Keratinocyte (primary cell): ENCODE results near the gene SELENOF. TPM values are rescaled to one million over a fixed set of nuclear protein-coding genes. Genes with fewer than 3 reads are reported as not detected.

Experiments used
- DNase-seq: peaks from one replicate; pipeline ENCODE4 v3.0.0-alpha.2; 2011; ENCODE audit warnings: low read depth, missing footprints, low spot score
- FAIRE-seq: peaks from 2 replicates; lab custom pipeline; 2011; peaks lifted over from hg19 to GRCh38; lab: Jason Lieb, UNC
- H2AFZ ChIP-seq: 2 replicates; pipeline ENCODE4 v1.6.0; 2012; ENCODE audit warnings: low read length, control low read depth, inconsistent platforms; ENCODE audit not compliant: control insufficient read depth
- H3K27ac ChIP-seq: 2 replicates; pipeline ENCODE4 v1.5.1; 2011; ENCODE audit warnings: low read length; ENCODE audit not compliant: control insufficient read depth, insufficient read depth
- H3K27me3 ChIP-seq: 3 replicates; pipeline ENCODE4 v1.6.0; 2011; ENCODE audit warnings: low read length; ENCODE audit not compliant: control insufficient read depth, insufficient read depth; ENCODE audit errors: extremely low read depth
- H3K36me3 ChIP-seq, 2 experiments: 2 replicates in 1 of 2; 3 replicates in 1 of 2; pipeline ENCODE4 v1.5.1; 2011; ENCODE audit warnings: low read length in 2 of 2, mild to moderate bottlenecking in 1 of 2; ENCODE audit not compliant: control insufficient read depth in 2 of 2, insufficient read depth in 2 of 2; ENCODE audit errors: extremely low read depth in 1 of 2
- H3K4me1 ChIP-seq: 3 replicates; pipeline ENCODE4 v1.5.1; 2011; ENCODE audit warnings: low read length; ENCODE audit not compliant: control insufficient read depth, insufficient read depth; ENCODE audit errors: extremely low read depth
- H3K4me2 ChIP-seq: 3 replicates; pipeline ENCODE4 v1.6.0; 2011; ENCODE audit warnings: low read depth, low read length; ENCODE audit not compliant: control insufficient read depth, insufficient read depth; ENCODE audit errors: extremely low read depth
- H3K4me3 ChIP-seq, 3 experiments: fragments of 200-600 bp in 1 of 3; sonication (generic) in 1 of 3; 2 replicates in 2 of 3; 3 replicates in 1 of 3; pipeline ENCODE4 v1.5.1; 2011 to 2016; ENCODE audit warnings: low read length in 3 of 3, mild to moderate bottlenecking in 3 of 3, control low read depth in 2 of 3, inconsistent platforms in 1 of 3, low read depth in 1 of 3, mixed read lengths in 1 of 3, mixed run types in 1 of 3, moderate library complexity in 1 of 3; ENCODE audit not compliant: control insufficient read depth in 2 of 3, insufficient read depth in 2 of 3; ENCODE audit errors: extremely low read depth in 1 of 3
- H3K79me2 ChIP-seq: 2 replicates; pipeline ENCODE4 v1.6.0; 2012; ENCODE audit warnings: low read length; ENCODE audit not compliant: control insufficient read depth, insufficient read depth
- H3K9ac ChIP-seq: 3 replicates; pipeline ENCODE4 v1.6.0; 2011; ENCODE audit warnings: low read length; ENCODE audit not compliant: control insufficient read depth, insufficient read depth; ENCODE audit errors: extremely low read depth
- H3K9me1 ChIP-seq: 3 replicates; pipeline ENCODE4 v1.6.0; 2011; ENCODE audit warnings: low read length; ENCODE audit not compliant: control insufficient read depth, insufficient read depth; ENCODE audit errors: extremely low read depth
- H3K9me3 ChIP-seq: 2 replicates; pipeline ENCODE4 v1.5.1; 2012; ENCODE audit warnings: low read depth, low read length; ENCODE audit not compliant: control insufficient read depth
- H4K20me1 ChIP-seq: 3 replicates; pipeline ENCODE4 v1.6.0; 2011; ENCODE audit warnings: low read length; ENCODE audit not compliant: control insufficient read depth, insufficient read depth; ENCODE audit errors: extremely low read depth
- EZH2 ChIP-seq: IDR thresholded peaks from one replicate; pipeline ENCODE4 v1.6.1; 2012; ENCODE audit warnings: inconsistent platforms, mild to moderate bottlenecking, low read length, moderate library complexity
- dilution Hi-C: fragments of 300-500 bp; cut with MboI; formaldehyde crosslinking; loops from one replicate; pipeline ENCODE4 v1.7.0; 2020; ENCODE audit warnings: low sequenced_read_pairs; ENCODE audit not compliant: extremely low pct_ligation_motif_present
- polyA plus RNA-seq, 5 experiments: library from polyadenylated mRNA; depleted of rRNA in 3 of 5; stranded (reverse) in 3 of 5; stranded (forward) in 1 of 5; unstranded in 1 of 5; fragments of >200 nt; gene quantifications; 1 replicate in 1 of 5; 2 replicates in 3 of 5; 3 replicates in 1 of 5; pipeline versions ENCODE4 v1.2.1 to v1.2.3, GENCODE V29; 2011 to 2012; ENCODE audit warnings: missing spikeins in 2 of 5, low read depth in 1 of 5, low replicate concordance in 1 of 5
- TF ChIP-seq, protein P1 (sequence below), 3 experiments: IDR thresholded peaks in 1 of 3; conservative IDR thresholded peaks in 1 of 3; optimal IDR thresholded peaks in 1 of 3; 2 replicates in 2 of 3; 3 replicates in 1 of 3; pipeline versions ENCODE3 to v1.5.1; 2011; ENCODE audit warnings: low read length in 3 of 3, mild to moderate bottlenecking in 3 of 3, moderate library complexity in 2 of 3, control low read depth in 1 of 3, inconsistent platforms in 1 of 3; ENCODE audit not compliant: insufficient read depth in 2 of 3; ENCODE audit errors: extremely low read depth in 1 of 3

The SELENOF gene
- polyA plus RNA-seq, 1 donor (not counting 4 experiments of a cell fraction or from before 2014, with no cell fraction given), result 246 TPM

DNA sequence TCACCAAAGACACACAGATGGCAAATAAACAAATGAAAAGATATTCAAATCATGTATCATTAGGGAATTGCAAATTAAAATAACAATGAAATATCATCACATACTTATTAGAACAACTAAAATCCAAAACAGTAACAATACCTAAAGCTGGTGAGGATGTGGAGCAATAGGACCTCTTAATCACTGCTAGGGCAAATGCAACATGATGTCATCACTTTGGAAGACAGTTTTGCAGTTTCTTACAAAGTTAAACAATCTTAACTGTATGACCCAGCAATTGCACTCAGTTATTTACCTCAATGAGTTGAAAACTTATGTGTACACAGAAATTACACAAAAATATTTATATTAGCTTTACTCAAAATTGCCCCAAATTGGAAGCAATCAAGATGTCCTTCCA, 47.3 kb downstream of the SELENOF start:
- no peak for DNase-seq
- dilution Hi-C loops, result no loop called here
- Histone ChIP-seq H3K9me1 (no peaks in the 10 kb centered on the region), H2AFZ (no peak overlapping the region), H3K9ac (no peak overlapping the region), H3K4me2 (no peak overlapping the region), H3K79me2 (no peaks in the 10 kb centered on the region), H4K20me1 (peaks cover 3% of the 10 kb centered on the region), H3K27me3 (no peaks in the 10 kb centered on the region), H3K27ac (no peak overlapping the region), H3K4me1 (no peaks in the 10 kb centered on the region), H3K36me3 (peaks cover 0 to 2% of the 10 kb centered on the region in 2 experiments), H3K9me3 (no peaks in the 10 kb centered on the region), H3K4me3 (no peak overlapping the region)
- TF ChIP-seq, protein P1, sequence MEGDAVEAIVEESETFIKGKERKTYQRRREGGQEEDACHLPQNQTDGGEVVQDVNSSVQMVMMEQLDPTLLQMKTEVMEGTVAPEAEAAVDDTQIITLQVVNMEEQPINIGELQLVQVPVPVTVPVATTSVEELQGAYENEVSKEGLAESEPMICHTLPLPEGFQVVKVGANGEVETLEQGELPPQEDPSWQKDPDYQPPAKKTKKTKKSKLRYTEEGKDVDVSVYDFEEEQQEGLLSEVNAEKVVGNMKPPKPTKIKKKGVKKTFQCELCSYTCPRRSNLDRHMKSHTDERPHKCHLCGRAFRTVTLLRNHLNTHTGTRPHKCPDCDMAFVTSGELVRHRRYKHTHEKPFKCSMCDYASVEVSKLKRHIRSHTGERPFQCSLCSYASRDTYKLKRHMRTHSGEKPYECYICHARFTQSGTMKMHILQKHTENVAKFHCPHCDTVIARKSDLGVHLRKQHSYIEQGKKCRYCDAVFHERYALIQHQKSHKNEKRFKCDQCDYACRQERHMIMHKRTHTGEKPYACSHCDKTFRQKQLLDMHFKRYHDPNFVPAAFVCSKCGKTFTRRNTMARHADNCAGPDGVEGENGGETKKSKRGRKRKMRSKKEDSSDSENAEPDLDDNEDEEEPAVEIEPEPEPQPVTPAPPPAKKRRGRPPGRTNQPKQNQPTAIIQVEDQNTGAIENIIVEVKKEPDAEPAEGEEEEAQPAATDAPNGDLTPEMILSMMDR (optimal IDR thresholded peaks at IDR 0.05 in 1 of 3, IDR thresholded peaks at IDR 0.05 in 1 of 3, conservative IDR thresholded peaks at IDR 0.05 in 1 of 3; ENCODE audit: extremely low read depth in 1 of 3, insufficient read depth in 2 of 3, low read length in 3 of 3), result no peak
- TF ChIP-seq EZH2, result no peak
- FAIRE-seq, result no peak

DNA sequence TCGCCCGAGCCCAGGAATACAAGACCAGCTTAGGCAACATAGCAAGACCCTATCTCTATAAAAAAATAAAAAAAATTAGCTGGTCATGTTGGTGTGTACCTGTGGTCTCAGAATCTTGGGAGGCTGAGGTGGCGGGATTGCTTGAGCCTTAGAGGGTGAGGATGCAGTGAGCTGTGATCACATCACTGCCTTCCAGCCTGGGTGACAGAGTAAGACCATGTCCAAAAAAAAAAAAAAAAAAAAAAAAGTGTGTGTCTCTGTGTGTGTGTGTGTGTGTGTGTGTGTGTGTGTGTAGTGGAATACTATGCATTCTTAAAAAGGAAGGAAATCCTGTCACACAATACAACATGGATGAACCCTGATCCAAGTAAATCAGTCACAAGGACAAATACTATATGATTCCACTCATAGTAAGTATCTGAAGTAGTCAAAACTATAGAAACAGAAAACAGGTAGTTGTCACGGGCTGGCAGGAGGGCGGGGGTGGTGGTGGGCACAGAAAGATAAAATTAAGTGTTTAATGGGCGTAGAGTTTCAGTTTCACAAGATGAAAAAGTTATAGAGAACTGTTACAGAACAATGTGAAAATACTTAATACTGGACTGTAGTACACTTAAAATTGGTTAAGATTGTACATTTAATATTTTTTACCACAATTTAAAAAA, 47.8 kb downstream of the SELENOF start:
- peaks cover 3% of the 10 kb centered on the region for H4K20me1 ChIP-seq
- FAIRE-seq (no peak), DNase-seq (no peak)
- H3K4me3 ChIP-seq, result no peak overlapping the region
- peaks cover 0 to 2% of the 10 kb centered on the region in 2 experiments for H3K36me3 ChIP-seq
- H3K79me2 ChIP-seq, result no peaks in the 10 kb centered on the region
- no peak overlapping the region for H3K4me2 ChIP-seq
- H3K27me3 ChIP-seq, result no peaks in the 10 kb centered on the region
- no peaks in the 10 kb centered on the region for H3K4me1 ChIP-seq
- H3K9ac ChIP-seq, result no peak overlapping the region
- no peaks in the 10 kb centered on the region for H3K9me1 ChIP-seq
- no peaks in the 10 kb centered on the region for H3K9me3 ChIP-seq
- H3K27ac ChIP-seq, result no peak overlapping the region
- dilution Hi-C loops, result no loop called here
- no peak for TF ChIP-seq EZH2
- TF ChIP-seq, protein P1 (optimal IDR thresholded peaks at IDR 0.05 in 1 of 3, IDR thresholded peaks at IDR 0.05 in 1 of 3, conservative IDR thresholded peaks at IDR 0.05 in 1 of 3; ENCODE audit: extremely low read depth in 1 of 3, insufficient read depth in 2 of 3, low read length in 3 of 3), result no peak
- H2AFZ ChIP-seq, result no peak overlapping the region
